Urinary bladder (tissue), 4 donors: ENCODE measurements around the gene SAMD14. TPM values are rescaled to one million over a fixed set of nuclear protein-coding genes. Genes with fewer than 3 reads are reported as not detected.
"Not testable (repeated sequence)": the region's sequence is repeated elsewhere in the genome, so short reads cannot be mapped to it uniquely, and the experiment has no call there.

ENCODE experiments used
- DNase-seq: peaks from one replicate; pipeline ENCODE4 v3.0.0-alpha.2; 2015; ENCODE audit errors: extremely low spot score
- H3K27ac ChIP-seq: one replicate; pipeline ENCODE4 v1.5.1; 2013; ENCODE audit warnings: low read depth, mild to moderate bottlenecking, moderate library complexity
- H3K36me3 ChIP-seq: one replicate; pipeline ENCODE4 v1.6.1; 2013; ENCODE audit warnings: mild to moderate bottlenecking, moderate library complexity; ENCODE audit not compliant: insufficient read depth
- H3K4me1 ChIP-seq: one replicate; pipeline ENCODE4 v1.6.1; 2013; ENCODE audit warnings: mild to moderate bottlenecking, moderate library complexity; ENCODE audit not compliant: insufficient read depth
- H3K4me3 ChIP-seq: one replicate; pipeline ENCODE4 v1.5.1; 2013; ENCODE audit warnings: low read depth, low read length
- WGBS: extraction: QIAGEN DNeasy Blood & Tissue Kit; methylation state at CpG from one replicate; pipeline ENCODE4 v1.1.7; 2013; 5-methylcytosine and 5-hydroxymethylcytosine counted together
- polyA plus RNA-seq: library from polyadenylated mRNA; stranded (reverse); fragments of 200-250 nt; gene quantifications from one replicate; pipeline ENCODE4 v1.2.3, GENCODE V29; 2013
- total RNA-seq: library from RNA; depleted of rRNA; stranded (reverse); fragments of >200 nt; gene quantifications from one replicate; pipeline ENCODE4 v1.2.3, GENCODE V29; 2014
- donor health status: healthy with polysubstance abuse.
- donor health status: healthy.

Gene SAMD14
- total and polyA plus RNA-seq, 2 donors = 2.2 to 3.7 TPM

- no peaks in the 10 kb centered on the region for H3K4me1 ChIP-seq
- H3K27ac ChIP-seq = peak overlapping the region; percentile 77
- no peaks in the 10 kb centered on the region for H3K36me3 ChIP-seq
- WGBS = 53% methylated on average over 10 of the region's 10 CpGs
- no peak overlapping the region for H3K4me3 ChIP-seq
- no peak for DNase-seq
These were observed 67.4 kb downstream of the SAMD14 start for GRCh38 chr17:50062293-50063243.

GRCh38 chr17:50061713-50062045 is 68.3 kb downstream of the SAMD14 start:
- not testable (repeated sequence) for H3K4me1 ChIP-seq, H3K27ac ChIP-seq, H3K4me3 ChIP-seq, H3K36me3 ChIP-seq, DNase-seq
- 80% methylated on average over 10 of the region's 10 CpGs for WGBS

GRCh38 chr17:50060951-50061712 is 68.8 kb downstream of the SAMD14 start:
- no peak overlapping the region for H3K4me3 ChIP-seq
- WGBS = 56% methylated on average over 9 of the region's 9 CpGs
- no peak for DNase-seq
- H3K27ac ChIP-seq = peak overlapping the region; percentile 47
- H3K36me3 ChIP-seq = no peaks in the 10 kb centered on the region
- no peaks in the 10 kb centered on the region for H3K4me1 ChIP-seq

Other genes with a start within 250 kb of the SAMD14 start
- not detected for gene DLX4, start 161.0 kb downstream of the SAMD14 start, total RNA-seq
- gene DLX4, start 161.0 kb downstream of the SAMD14 start, polyA plus RNA-seq = 0.20 TPM
- not detected for gene DLX3, start 134.9 kb downstream of the SAMD14 start, total RNA-seq
- gene DLX3, start 134.9 kb downstream of the SAMD14 start, polyA plus RNA-seq = 0.16 TPM
- 26.0 TPM for gene ITGA3, start 74.0 kb downstream of the SAMD14 start, total RNA-seq
- gene ITGA3, start 74.0 kb downstream of the SAMD14 start, polyA plus RNA-seq = 54.9 TPM
- 15.9 TPM for gene PDK2, start 34.8 kb downstream of the SAMD14 start, total RNA-seq
- 55.0 TPM for gene PDK2, start 34.8 kb downstream of the SAMD14 start, polyA plus RNA-seq
- gene PPP1R9B, start 20.5 kb upstream of the SAMD14 start, total RNA-seq = 16.6 TPM
- gene PPP1R9B, start 20.5 kb upstream of the SAMD14 start, polyA plus RNA-seq = 29.6 TPM
- gene SGCA, start 35.8 kb upstream of the SAMD14 start, total RNA-seq = 15.4 TPM
- 89.1 TPM for gene SGCA, start 35.8 kb upstream of the SAMD14 start, polyA plus RNA-seq
- 5,262 TPM for gene COL1A1, start 71.5 kb upstream of the SAMD14 start, total RNA-seq
- gene COL1A1, start 71.5 kb upstream of the SAMD14 start, polyA plus RNA-seq = 802 TPM
- gene TMEM92, start 144.3 kb upstream of the SAMD14 start, total RNA-seq = 1.0 TPM
- gene TMEM92, start 144.3 kb upstream of the SAMD14 start, polyA plus RNA-seq = 2.5 TPM
- 17.6 TPM for gene XYLT2, start 216.0 kb upstream of the SAMD14 start, total RNA-seq
- 27.8 TPM for gene XYLT2, start 216.0 kb upstream of the SAMD14 start, polyA plus RNA-seq
- gene MRPL27, start 243.0 kb upstream of the SAMD14 start, total RNA-seq = 38.6 TPM
- 99.6 TPM for gene MRPL27, start 243.0 kb upstream of the SAMD14 start, polyA plus RNA-seq
- 2.7 TPM for gene EME1, start 243.1 kb upstream of the SAMD14 start, total RNA-seq
- 0.29 TPM for gene EME1, start 243.1 kb upstream of the SAMD14 start, polyA plus RNA-seq